GM19035 (cell line): ENCODE data around the gene GPS1.

Experiments
- ATAC-seq: cut with Tn5 transposase; IDR thresholded peaks from one replicate; pipeline ENCODE4 v1.9.1; 2021; ENCODE audit not compliant: unreplicated experiment

Gene GPS1

GRCh38 chr17:82041144-82041814 is 10.4 kb upstream of the GPS1 start:
- no peak for ATAC-seq

GRCh38 chr17:82042649-82043048 is 9.0 kb upstream of the GPS1 start:
- ATAC-seq, result no peak

- no peak for ATAC-seq
These were observed 8.2 kb upstream of the GPS1 start for GRCh38 chr17:82043507-82043906.

DNA sequence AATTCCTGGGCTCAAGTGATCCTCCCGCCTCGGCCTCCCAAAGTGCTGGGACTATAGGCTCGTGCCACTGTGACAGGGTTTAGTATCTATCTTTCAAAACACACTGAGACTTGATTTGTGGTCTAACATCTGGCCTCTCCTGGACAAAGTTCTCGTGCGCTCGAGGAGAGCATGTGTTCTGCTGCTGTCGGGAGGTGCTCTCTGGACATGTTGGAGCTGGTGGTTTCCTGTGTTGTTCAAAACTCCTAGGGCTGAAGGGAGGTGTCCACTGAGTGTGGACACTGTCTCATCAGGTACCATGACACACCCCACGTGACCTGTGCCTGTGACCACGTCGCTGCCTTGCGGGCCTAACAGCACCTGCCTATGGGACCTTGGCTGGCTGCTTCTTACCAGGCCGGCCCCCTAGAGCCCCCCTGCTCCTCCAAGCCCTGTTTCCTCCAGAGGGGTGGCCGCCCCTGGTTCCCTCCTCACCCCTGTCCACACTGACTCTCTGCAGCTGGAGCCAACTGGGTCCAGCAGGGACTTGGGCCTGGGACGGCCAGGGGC is 5.7 kb upstream of the GPS1 start:
- ATAC-seq, result no peak

DNA sequence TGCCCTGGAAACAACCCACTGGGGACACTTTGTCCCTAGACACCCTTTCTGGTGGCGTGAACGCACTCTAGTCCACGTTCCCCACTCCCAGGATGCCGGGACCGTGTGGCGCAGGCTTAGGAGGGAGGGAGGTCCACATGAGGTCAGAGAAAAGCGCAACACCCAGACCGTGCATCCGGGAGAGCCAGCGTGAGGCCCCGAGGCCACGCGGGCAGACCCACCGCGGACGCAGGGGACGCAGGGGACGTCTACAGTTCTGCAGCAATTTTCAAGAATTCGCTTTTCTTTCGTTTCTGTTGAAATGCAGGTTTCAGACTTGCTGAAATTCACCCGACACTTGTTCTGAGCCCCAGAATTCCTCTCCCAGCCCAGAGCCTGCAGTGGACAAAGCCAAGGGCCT is 4.8 kb upstream of the GPS1 start:
- ATAC-seq, result no peak

- no peak for ATAC-seq
These were observed 4.3 kb upstream of the GPS1 start for GRCh38 chr17:82047379-82047778.

DNA sequence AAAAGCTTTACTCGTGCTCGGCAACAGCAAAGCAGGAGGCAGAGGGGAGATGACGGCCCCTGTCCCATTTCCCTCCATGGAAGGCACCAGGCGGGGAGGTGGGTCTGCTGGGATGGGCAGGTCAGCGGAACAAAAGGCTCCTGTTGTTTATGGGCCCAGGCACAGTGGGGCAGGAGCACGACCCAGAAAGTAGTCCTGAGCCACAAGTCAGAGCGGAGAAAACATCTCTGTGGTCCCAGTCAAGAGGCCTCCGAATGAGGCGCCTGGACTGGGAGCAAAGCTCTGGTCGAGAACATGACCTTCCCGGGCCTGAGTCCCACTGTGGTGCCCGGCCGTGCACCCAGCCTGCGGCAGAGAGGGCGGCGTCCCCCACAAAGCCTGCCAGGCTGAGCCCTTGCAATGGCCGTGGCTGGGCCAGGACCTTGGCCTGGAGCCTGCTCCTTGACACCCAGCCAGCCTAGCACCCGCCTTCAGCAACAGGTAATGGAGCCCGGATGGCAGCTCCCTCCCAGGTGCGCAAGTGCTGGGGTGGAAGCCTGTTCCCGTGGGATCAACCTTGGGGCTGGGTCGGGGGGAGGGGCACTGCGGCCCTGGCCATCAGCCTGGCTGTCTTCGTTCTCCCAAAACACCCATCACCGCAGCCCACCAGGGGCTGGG is 3.7 kb upstream of the GPS1 start:
- no peak for ATAC-seq

DNA sequence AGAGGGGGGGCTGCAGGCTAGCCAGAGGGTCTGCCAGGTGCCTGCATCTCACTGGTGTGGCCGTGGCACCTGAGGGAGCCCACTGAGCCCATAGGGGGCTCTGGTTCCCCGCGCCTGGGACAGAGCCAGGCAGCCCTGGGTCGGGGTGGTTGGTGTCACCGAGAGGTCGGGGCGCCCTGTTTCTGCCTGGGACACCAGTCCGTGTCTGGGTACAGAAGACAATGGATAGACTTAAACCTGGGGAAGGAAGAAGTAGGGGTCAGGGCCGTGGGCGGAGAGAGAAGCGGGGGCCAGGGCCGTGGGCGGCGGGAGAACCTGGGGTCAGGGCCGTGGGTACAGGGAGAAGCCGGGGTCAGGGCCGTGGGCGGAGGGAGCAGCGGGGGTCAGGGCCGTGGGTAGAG is 3.1 kb upstream of the GPS1 start:
- ATAC-seq, result no peak

DNA sequence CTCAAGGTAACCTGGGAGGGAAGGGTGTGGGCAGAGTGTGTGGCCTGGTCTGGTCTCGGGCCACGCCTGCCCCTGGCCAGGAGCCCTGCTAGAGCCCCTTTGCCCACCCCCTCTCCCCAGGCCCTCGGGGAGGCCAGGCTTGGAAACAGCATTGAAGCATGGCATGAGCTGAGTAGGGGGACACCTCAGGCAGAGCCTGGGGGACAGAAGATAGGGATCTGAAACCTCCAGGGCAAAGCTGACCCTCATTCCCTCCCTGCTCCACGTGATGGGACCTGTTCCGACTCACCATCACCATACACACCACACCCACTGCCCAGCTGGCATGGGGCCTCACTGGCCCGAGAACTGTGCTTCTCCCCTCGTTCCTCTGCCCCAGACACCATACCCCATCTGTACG is 2.6 kb upstream of the GPS1 start:
- no peak for ATAC-seq

GRCh38 chr17:82049521-82049971 is 2.2 kb upstream of the GPS1 start:
- ATAC-seq, result no peak

DNA sequence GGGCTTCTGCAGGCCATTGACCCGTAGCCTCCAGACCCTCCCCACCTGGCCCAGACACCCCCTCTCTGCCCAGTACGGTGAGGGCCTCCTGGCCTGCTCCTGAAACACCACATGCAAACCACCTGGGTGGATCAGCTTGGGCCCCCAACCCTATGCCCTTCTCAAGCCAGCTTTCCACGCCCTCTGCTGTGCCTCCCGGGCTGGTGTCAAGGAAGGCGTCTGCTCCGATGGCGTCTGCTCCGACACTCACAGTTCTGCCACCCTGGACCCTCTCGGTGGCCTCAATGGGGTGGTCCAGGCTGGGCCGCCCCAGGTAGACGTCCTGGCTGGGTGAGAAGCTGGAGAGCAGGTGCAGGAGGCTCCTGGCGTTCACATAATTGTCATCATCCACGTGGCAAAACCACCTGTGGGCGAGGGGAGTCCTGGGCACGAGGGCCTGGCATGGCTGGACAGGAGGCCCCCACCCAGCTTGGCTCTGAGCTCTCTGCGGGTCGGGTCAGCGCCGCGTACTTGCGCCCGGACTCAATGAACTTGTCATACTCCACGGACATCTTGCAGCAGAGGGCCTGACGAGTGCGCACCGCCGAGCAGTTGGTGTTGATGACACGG is 1.4 kb upstream of the GPS1 start:
- no peak for ATAC-seq

DNA sequence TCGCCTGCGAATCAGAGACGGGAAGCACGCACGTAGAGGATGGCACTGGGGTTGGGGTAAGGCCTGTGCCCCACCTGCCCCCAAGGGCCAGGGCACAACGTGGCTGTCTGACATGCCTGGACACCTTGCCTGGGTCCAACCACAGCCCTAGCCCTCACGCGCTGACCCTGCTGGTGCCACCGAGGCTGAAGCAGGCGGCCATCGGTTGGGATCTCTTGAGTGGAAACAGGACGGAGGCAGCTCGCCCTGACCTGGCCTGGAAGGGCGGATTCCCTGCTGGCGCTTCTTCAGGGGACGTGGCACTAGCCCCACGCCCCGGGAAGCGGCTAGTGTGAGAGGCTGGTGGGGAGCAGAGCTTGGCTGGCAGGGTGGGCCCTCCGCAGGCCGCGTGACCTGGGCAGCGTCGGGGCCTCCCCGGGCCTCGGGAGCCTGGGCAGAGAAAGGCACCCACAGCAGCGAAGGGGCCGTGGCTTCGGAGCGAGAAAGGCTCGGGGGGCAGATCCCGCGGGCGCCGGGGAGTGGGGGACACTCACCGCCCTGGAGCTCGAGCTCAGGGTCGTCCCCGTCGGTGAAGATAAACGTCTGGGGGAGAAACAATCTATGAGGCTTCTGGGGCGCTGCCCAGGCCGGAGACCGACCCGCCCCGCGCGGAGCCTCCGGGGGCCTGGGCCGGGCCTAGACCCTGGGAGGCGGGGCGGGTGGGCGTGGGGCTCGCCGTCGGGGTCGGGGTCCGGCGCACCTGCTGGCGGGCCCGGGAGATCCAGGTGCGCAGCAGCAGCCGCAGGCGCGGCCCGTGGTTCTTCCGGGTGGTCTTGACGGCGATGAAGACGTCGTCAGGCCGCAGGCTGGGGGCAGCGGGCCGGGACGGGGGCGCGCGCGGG is 697 bp upstream of the GPS1 start:
- no peak for ATAC-seq

- no peak for ATAC-seq
These were observed 951 bp downstream of the GPS1 start for GRCh38 chr17:82052638-82053059.

GRCh38 chr17:82053130-82053529 is 1.4 kb downstream of the GPS1 start:
- ATAC-seq, result no peak

- ATAC-seq, result no peak
These were observed 2.0 kb downstream of the GPS1 start for GRCh38 chr17:82053556-82054263.

- ATAC-seq, result no peak
These were observed 2.8 kb downstream of the GPS1 start for GRCh38 chr17:82054351-82055022.

- no peak for ATAC-seq
These were observed 3.6 kb downstream of the GPS1 start for GRCh38 chr17:82055023-82055964.

DNA sequence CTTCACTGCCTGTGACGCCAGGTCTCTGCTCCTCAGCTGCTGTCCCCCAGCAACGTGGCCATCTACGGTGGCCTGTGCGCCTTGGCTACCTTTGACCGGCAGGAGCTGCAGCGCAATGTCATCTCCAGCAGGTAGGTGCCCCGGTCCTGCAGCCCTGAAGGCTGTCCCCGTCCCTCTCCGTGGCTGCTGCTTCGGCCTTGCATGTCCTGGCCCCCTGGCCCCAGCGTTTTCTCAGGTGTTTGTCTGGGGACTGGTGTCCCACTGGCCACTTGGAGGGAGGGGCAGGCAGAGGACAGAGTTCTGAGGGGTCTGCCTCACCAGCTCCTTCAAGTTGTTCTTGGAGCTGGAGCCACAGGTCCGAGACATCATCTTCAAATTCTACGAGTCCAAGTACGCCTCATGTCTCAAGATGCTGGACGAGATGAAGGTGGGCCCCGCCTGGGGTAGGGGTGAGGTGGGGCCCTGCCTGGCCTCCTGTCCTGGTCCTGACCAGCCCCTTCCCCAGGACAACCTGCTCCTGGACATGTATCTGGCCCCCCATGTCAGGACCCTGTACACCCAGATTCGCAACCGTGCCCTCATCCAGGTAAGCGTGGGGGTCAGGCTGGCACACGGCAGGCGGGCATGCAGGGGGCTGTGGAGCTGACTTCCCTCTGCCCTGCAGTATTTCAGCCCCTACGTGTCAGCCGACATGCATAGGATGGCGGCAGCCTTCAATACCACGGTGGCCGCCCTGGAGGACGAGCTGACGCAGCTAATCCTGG is 4.4 kb downstream of the GPS1 start:
- no peak for ATAC-seq
